ENCODE data around the gene CMBL.
"Not testable (repeated sequence)": the region's sequence is repeated elsewhere in the genome, so short reads cannot be mapped to it uniquely, and the experiment has no call there.

CMBL gene

GRCh38 chr5:10285362-10285761 is 22.3 kb downstream of the CMBL start:
- not testable (repeated sequence) for DNase-seq (ENCODE audit: low spot score)

GRCh38 chr5:10283927-10284635 is 23.6 kb downstream of the CMBL start:
- peak; percentile 88 for DNase-seq (ENCODE audit: low spot score)

GRCh38 chr5:10279925-10280720 is 27.6 kb downstream of the CMBL start:
- DNase-seq (ENCODE audit: low spot score) = no peak

GRCh38 chr5:10279328-10279727 is 28.4 kb downstream of the CMBL start:
- DNase-seq (ENCODE audit: low spot score) = no peak

GRCh38 chr5:10278658-10279279 is 28.9 kb downstream of the CMBL start:
- DNase-seq (ENCODE audit: low spot score) = no peak

- no peak for DNase-seq (ENCODE audit: low spot score)
Measured at GRCh38 chr5:10277773-10278630, 29.7 kb downstream of the CMBL start.

- no peak for DNase-seq (ENCODE audit: low spot score)
Measured at GRCh38 chr5:10276691-10277090, 31.0 kb downstream of the CMBL start.

GRCh38 chr5:10275991-10276390 is 31.7 kb downstream of the CMBL start:
- DNase-seq (ENCODE audit: low spot score) = no peak

GRCh38 chr5:10275460-10275859 is 32.2 kb downstream of the CMBL start:
- no peak for DNase-seq (ENCODE audit: low spot score)

GRCh38 chr5:10272875-10273209 is 34.9 kb downstream of the CMBL start:
- DNase-seq (ENCODE audit: low spot score) = not testable (repeated sequence)

- DNase-seq (ENCODE audit: low spot score) = no peak
Measured at GRCh38 chr5:10272053-10272874, 35.4 kb downstream of the CMBL start.

GRCh38 chr5:10268100-10268499 is 39.6 kb downstream of the CMBL start:
- no peak for DNase-seq (ENCODE audit: low spot score)

- DNase-seq (ENCODE audit: low spot score) = no peak
Measured at GRCh38 chr5:10266839-10267238, 40.9 kb downstream of the CMBL start.

- DNase-seq (ENCODE audit: low spot score) = no peak
Measured at GRCh38 chr5:10266137-10266536, 41.6 kb downstream of the CMBL start.

GRCh38 chr5:10265245-10266109 is 42.2 kb downstream of the CMBL start:
- no peak for DNase-seq (ENCODE audit: low spot score)

GRCh38 chr5:10264604-10265003 is 43.1 kb downstream of the CMBL start:
- DNase-seq (ENCODE audit: low spot score) = no peak

GRCh38 chr5:10262995-10263394 is 44.7 kb downstream of the CMBL start:
- DNase-seq (ENCODE audit: low spot score) = no peak

GRCh38 chr5:10262121-10262774 is 45.5 kb downstream of the CMBL start:
- no peak for DNase-seq (ENCODE audit: low spot score)

GRCh38 chr5:10261065-10261464 is 46.6 kb downstream of the CMBL start:
- DNase-seq (ENCODE audit: low spot score) = no peak

GRCh38 chr5:10259899-10260298 is 47.8 kb downstream of the CMBL start:
- DNase-seq (ENCODE audit: low spot score) = no peak

All from ecto neural progenitor cell (in vitro differentiated cells).